LNCaP clone FGC (cell line): ENCODE measurements around the gene PPP1R3G.

Experiments used
- DNase-seq: peaks from one replicate; pipeline ENCODE4 v3.0.0-alpha.2; 2011; ENCODE audit warnings: low read depth
- H3K4me3 ChIP-seq: 2 replicates; pipeline ENCODE4 v1.5.1; 2011; ENCODE audit warnings: mild to moderate bottlenecking, low read depth, low read length, control low read depth
- TF ChIP-seq, protein P1 (sequence below): IDR thresholded peaks from 2 replicates; pipeline ENCODE4 v1.5.1; 2012; ENCODE audit warnings: mild to moderate bottlenecking; ENCODE audit not compliant: control insufficient read depth, insufficient read depth; ENCODE audit errors: extremely low read depth

Gene PPP1R3G

DNA sequence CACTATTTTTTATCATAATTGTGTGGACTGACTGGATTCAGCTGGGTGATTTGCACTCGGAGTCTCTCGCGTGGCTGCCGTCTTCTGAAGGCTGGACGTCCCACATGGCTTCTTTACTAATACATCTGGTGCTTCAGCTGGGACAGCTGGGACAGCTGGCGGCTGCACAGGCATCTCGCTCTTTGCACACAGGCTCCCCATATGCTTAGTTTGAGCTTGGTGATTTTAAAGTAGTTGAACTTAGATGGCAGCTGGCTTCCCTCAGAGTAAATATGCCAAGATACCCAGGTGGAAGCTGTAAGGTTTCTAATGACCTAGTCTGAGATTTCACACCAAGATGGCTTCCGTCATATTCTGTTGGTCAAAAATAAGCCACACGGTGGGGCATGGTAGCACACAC, 38.7 kb upstream of the PPP1R3G start:
- TF ChIP-seq, protein P1, sequence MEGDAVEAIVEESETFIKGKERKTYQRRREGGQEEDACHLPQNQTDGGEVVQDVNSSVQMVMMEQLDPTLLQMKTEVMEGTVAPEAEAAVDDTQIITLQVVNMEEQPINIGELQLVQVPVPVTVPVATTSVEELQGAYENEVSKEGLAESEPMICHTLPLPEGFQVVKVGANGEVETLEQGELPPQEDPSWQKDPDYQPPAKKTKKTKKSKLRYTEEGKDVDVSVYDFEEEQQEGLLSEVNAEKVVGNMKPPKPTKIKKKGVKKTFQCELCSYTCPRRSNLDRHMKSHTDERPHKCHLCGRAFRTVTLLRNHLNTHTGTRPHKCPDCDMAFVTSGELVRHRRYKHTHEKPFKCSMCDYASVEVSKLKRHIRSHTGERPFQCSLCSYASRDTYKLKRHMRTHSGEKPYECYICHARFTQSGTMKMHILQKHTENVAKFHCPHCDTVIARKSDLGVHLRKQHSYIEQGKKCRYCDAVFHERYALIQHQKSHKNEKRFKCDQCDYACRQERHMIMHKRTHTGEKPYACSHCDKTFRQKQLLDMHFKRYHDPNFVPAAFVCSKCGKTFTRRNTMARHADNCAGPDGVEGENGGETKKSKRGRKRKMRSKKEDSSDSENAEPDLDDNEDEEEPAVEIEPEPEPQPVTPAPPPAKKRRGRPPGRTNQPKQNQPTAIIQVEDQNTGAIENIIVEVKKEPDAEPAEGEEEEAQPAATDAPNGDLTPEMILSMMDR, result no peak
- no peak overlapping the region for H3K4me3 ChIP-seq
- DNase-seq, result no peak

DNA sequence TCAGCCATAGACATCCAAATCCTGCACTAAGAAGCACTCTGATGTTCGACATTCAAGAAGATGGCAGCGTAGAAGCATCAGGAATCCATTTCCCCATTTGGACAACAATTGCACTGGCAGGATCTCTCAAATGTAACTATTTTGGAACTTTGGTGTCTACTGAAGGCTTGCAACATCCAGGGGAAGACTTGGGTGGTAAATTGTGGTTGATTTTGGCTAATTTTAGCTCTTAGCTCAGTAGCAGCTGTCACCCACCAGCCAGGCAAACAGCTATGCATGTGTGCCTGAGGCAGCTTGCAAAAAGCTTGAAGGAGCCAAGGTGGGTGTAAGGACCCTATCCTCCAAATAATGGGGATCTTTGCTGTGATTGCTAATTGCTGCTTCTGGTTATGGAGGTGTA, 35.1 kb upstream of the PPP1R3G start:
- no peak overlapping the region for H3K4me3 ChIP-seq
- TF ChIP-seq, protein P1, result no peak
- no peak for DNase-seq

DNA sequence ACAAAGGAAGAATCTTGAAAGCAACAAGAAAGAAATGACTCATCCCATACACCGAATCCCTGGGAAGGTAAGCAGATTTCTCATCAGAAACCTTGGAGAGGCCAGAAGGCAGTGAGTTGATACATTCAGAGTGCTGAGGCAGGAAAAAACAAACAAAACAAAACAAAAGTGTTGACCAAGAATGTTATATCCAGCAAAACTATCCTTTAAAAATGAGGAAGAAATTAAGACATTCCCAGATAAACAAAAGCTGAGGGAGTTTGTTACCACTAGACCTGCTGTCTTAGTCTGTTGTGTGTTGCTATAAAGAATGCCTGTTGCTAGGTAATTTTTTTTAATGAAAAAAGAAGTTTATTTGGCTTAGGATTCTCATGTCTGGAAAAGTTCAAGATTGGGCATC, 33.7 kb upstream of the PPP1R3G start:
- H3K4me3 ChIP-seq, result no peak overlapping the region
- TF ChIP-seq, protein P1, result no peak
- DNase-seq, result no peak

DNA sequence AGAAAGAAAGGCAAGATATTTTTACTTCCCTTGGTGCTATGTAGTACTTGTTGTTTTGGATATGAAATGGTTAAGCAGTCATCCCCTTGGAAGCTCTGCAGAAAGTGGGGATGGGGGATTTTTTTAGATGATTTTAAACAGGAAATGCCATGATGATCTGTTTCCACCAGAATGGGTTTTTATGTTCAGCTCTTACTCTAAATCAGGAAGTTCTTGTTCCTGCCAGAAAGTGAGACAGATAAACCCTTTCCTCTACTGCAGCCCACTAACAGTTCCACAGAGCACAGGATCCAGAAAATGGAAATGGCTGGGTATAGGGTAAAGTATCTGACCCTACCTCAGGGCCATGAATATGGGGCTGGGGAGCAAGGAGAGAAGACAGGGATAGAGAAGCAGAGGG, 32.1 kb upstream of the PPP1R3G start:
- TF ChIP-seq, protein P1, result no peak
- H3K4me3 ChIP-seq, result no peak overlapping the region
- no peak for DNase-seq

DNA sequence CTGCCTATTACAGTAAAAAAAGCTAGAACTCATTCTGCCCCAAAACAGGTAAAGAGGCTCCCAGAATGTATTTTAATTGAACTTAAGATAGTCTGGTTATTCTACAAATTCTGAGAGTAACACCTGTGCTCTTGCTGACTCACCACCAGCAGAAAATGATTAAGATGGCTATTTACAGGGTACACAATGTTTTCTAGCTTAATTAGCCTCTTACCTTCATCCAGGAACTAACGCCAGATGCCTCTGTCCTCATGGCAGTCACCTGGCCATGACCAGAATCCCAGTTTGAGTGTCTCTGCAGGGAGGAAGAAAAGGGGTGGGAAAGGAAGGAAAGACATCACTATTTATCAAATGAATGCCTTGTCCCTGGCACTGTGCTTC, 31.3 kb upstream of the PPP1R3G start:
- TF ChIP-seq, protein P1, result no peak
- H3K4me3 ChIP-seq, result no peak overlapping the region
- no peak for DNase-seq

DNA sequence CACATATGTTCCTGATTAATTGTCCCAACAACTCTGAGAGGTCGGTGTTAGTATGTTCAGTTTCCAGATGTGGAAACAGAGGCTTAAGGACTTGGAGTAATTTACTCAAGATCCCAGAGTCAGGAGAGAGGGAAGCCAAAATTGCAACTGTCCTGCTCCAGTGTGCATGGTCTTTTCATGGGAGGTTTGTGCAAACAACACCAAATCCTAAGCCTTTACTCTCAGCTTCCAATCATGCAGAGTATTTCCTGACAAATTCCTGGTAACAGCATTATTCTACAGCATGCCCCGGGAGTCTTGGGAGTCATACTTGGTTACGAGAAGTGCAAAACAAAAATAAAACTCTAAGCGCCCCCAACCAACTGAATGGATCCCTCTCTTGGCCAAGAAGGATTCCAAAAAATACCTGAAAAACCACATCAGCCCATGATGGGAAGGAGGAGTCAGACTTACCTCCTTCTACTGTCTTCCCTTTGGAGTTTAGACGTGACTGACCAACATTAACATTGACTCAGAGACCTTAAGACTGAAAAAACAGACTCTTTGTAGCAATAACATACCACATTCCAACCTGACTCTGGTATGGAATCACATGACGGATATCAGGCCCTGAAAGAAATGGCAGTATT, 30.8 kb upstream of the PPP1R3G start:
- H3K4me3 ChIP-seq, result no peak overlapping the region
- TF ChIP-seq, protein P1, result no peak
- DNase-seq, result no peak

DNA sequence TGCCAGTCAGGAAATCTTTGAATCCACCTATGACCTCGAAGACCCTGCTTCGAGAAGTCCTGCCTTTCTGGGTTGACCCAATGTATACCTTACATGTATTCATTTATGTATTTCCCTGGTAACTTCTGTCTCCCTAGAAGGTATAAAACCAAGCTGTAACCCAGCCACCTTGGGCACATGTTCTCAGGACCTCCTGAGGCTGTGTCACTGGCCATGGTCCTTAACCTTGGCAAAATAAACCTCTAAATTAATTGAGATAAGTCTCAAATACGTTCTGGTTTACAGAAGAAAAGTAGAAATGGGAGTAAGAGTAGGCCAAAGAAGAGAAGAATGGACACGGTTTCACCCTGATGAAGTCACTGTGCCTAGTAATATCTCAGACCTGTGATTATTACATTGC, 30.0 kb upstream of the PPP1R3G start:
- TF ChIP-seq, protein P1, result no peak
- no peak for DNase-seq
- no peak overlapping the region for H3K4me3 ChIP-seq
